GM12878 (cell line): ENCODE measurements around the gene IFI27L2. TPM values are rescaled to one million over a fixed set of nuclear protein-coding genes. Genes with fewer than 3 reads are reported as not detected.

ENCODE experiments used
- ATAC-seq: fragments of 200-7000 bp; cut with Tn5 transposase; 3 replicates; pipeline ENCODE4 v1.9.1; 2020; ENCODE audit warnings: mild to moderate bottlenecking, moderate library complexity
- BruUV-seq: library from RNA; stranded (reverse); fragments of 400-500 nt; replicated peaks from 2 replicates; lab custom pipeline; 2021; lab: Mats Ljungman, UMichigan
- CTCF ChIA-PET: fragments of 300-600 bp; sonication (Branson Sonifier 250); formaldehyde crosslinking; extraction: SDS; loops from one replicate; lab custom pipeline; 2021; ENCODE audit warnings: inconsistent platforms; lab: Yijun Ruan, JAX
- POLR2A ChIA-PET: fragments of 350-600 bp; formaldehyde crosslinking; extraction: SDS; loops from one replicate; lab custom pipeline; 2021; ENCODE audit warnings: inconsistent platforms; lab: Charles Lee
- RAD21 ChIA-PET: fragments of 300-600 bp; sonication (Branson Sonifier 250); formaldehyde crosslinking; loops from one replicate; lab custom pipeline; 2023; ENCODE audit warnings: antibody characterized with exemption; ENCODE audit not compliant: unreplicated experiment; lab: Charles Lee
- SMC1A ChIA-PET: fragments of 300-600 bp; sonication (Branson Sonifier 250); formaldehyde crosslinking; loops from one replicate; lab custom pipeline; 2023; ENCODE audit not compliant: unreplicated experiment, uncharacterized antibody; lab: Charles Lee
- DNase-seq: peaks from one replicate; pipeline ENCODE4 v3.0.0-alpha.2; 2011; ENCODE audit warnings: low read depth, low spot score
- FAIRE-seq: peaks from 3 replicates; lab custom pipeline; 2011; peaks lifted over from hg19 to GRCh38; lab: Jason Lieb, UNC
- H2AFZ ChIP-seq: 2 replicates; pipeline ENCODE4 v1.6.0; 2011; ENCODE audit warnings: low read depth, low read length, control low read depth; ENCODE audit not compliant: control insufficient read depth
- H3K27ac ChIP-seq: 2 replicates; pipeline ENCODE4 v1.5.1; 2011; ENCODE audit warnings: control low read depth; ENCODE audit not compliant: control insufficient read depth, insufficient read depth
- H3K27me3 ChIP-seq, 2 experiments: replicated peaks in 1 of 2; 2 replicates each; pipeline versions ENCODE4 v1.6.0 to v1.6.1; 2011; ENCODE audit warnings: low read length in 1 of 2; ENCODE audit not compliant: control insufficient read depth in 2 of 2, insufficient read depth in 2 of 2
- H3K36me3 ChIP-seq, 2 experiments: 2 replicates each; pipeline ENCODE4 v1.5.1; 2011; ENCODE audit warnings: low read length in 1 of 2; ENCODE audit not compliant: control insufficient read depth in 2 of 2, insufficient read depth in 2 of 2
- H3K4me1 ChIP-seq: 2 replicates; pipeline ENCODE4 v1.6.1; 2011; ENCODE audit warnings: mild to moderate bottlenecking, low read length, moderate library complexity, mixed read lengths; ENCODE audit not compliant: control insufficient read depth, insufficient read depth
- H3K4me2 ChIP-seq: 2 replicates; pipeline ENCODE4 v1.6.0; 2011; ENCODE audit warnings: control low read depth; ENCODE audit not compliant: control insufficient read depth, insufficient read depth
- H3K4me3 ChIP-seq: fragments of 200-600 bp; sonication (generic); 2 replicates; pipeline ENCODE4 v1.5.1; 2016
- H3K79me2 ChIP-seq: 2 replicates; pipeline ENCODE4 v1.6.0; 2011; ENCODE audit warnings: low read length; ENCODE audit not compliant: control insufficient read depth, insufficient read depth
- H3K9ac ChIP-seq: 2 replicates; pipeline ENCODE4 v1.8.0; 2011; ENCODE audit warnings: low read length, control low read depth, mixed read lengths; ENCODE audit not compliant: control insufficient read depth, insufficient read depth
- H3K9me3 ChIP-seq: replicated peaks from 3 replicates; pipeline ENCODE4 v1.5.1; 2011; ENCODE audit warnings: mild to moderate bottlenecking, low read length; ENCODE audit not compliant: control insufficient read depth, insufficient read depth
- H4K20me1 ChIP-seq: 2 replicates; pipeline ENCODE4 v1.6.0; 2011; ENCODE audit not compliant: control insufficient read depth, insufficient read depth
- HDGF ChIP-seq: fragments of 450-650 bp; IDR thresholded peaks from 2 replicates; pipeline ENCODE4 v1.6.1; 2016; ENCODE audit warnings: antibody characterized with exemption
- IKZF1 ChIP-seq: fragments of 450-650 bp; conservative IDR thresholded peaks from 2 replicates; pipeline ENCODE4 v1.6.1; 2017; ENCODE audit warnings: antibody characterized with exemption, mild to moderate bottlenecking
- IRF5 ChIP-seq: fragments of 450-650 bp; IDR thresholded peaks from 2 replicates; pipeline ENCODE4 v1.6.1; 2017; ENCODE audit warnings: borderline replicate concordance
- POLR2A ChIP-seq: IDR thresholded peaks from 2 replicates; pipeline ENCODE4 v1.6.1; 2011; ENCODE audit warnings: low read depth, mild to moderate bottlenecking, low read length
- RB1 ChIP-seq: fragments of 450-650 bp; formaldehyde crosslinking; IDR thresholded peaks from 2 replicates; pipeline ENCODE4 v1.6.1; 2017; ENCODE audit warnings: mild to moderate bottlenecking, borderline replicate concordance
- TARDBP ChIP-seq: IDR thresholded peaks from 2 replicates; pipeline ENCODE4 v1.6.1; 2016; ENCODE audit warnings: borderline replicate concordance
- ZBTB11 ChIP-seq: fragments of 450-650 bp; formaldehyde crosslinking; IDR thresholded peaks from 2 replicates; pipeline ENCODE4 v1.5.0; 2022; ENCODE audit warnings: mild to moderate bottlenecking, missing genetic modification characterization
- ZBTB40 ChIP-seq: fragments of 450-650 bp; IDR thresholded peaks from 2 replicates; pipeline ENCODE4 v1.6.1; 2016; ENCODE audit warnings: mild to moderate bottlenecking, moderate library complexity, borderline replicate concordance
- WGBS: methylation state at CpG from one replicate; pipeline ENCODE4 v1.1.6; 2016; ENCODE audit warnings: low lambda C conversion rate; ENCODE audit not compliant: insufficient replicate concordance, insufficient coverage; ENCODE audit errors: missing lambda C conversion rate; 5-methylcytosine and 5-hydroxymethylcytosine counted together
- in situ Hi-C: fragments of 300-500 bp; cut with MboI; formaldehyde crosslinking; loops from 9 replicates; pipeline ENCODE4 v1.14.3; 2018; ENCODE audit warnings: mixed read lengths
- intact Hi-C: fragments of 100-400 bp; cut with micrococcal nuclease; formaldehyde crosslinking; loops from one replicate; pipeline ENCODE4 v1.14.2; 2022; ENCODE audit not compliant: unreplicated experiment
- polyA plus RNA-seq, 11 experiments: library from polyadenylated mRNA; depleted of rRNA in 4 of 11; unstranded in 6 of 11; stranded (reverse) in 5 of 11; fragments of >200 nt; fragmentation: Nextera tagmentation in 4 of 11; fragmentation: Illumina TruSeq in 1 of 11; extraction: Ambion mirVana in 4 of 11; extraction: Trizol in 1 of 11; gene quantifications; 1 replicate in 1 of 11; 2 replicates in 10 of 11; pipeline versions ENCODE4 v1.2.1 to v1.2.3, GENCODE V29; 2011 to 2016; ENCODE audit warnings: inconsistent platforms in 2 of 11, missing spikeins in 2 of 11, low read depth in 1 of 11
- total RNA-seq, 4 experiments: library from RNA; depleted of rRNA in 3 of 4; stranded (reverse); fragments of >200 nt in 3 of 4; fragmentation: Illumina TruSeq in 1 of 4; extraction: Trizol in 1 of 4; gene quantifications; 2 replicates each; pipeline versions ENCODE4 v1.2.1 to v1.2.3, GENCODE V29; 2013 to 2021

Gene IFI27L2
- total and polyA plus RNA-seq, 10 of the 15 experiments (the other 5 are each of a cell fraction or from before 2014, with no cell fraction given) = 26.6 to 134 (median 60.3) TPM

- Histone ChIP-seq H3K4me3 (no peak overlapping the region), H3K4me1 (peaks cover 5% of the 10 kb centered on the region), H2AFZ (no peak overlapping the region), H3K79me2 (no peaks in the 10 kb centered on the region), H3K9me3 (no peaks in the 10 kb centered on the region; the same call in 2 of the 3 replicates), H3K27ac (no peak overlapping the region), H3K27me3 (no peaks in the 10 kb centered on the region), H3K4me2 (no peak overlapping the region), H3K9ac (no peak overlapping the region), H4K20me1 (no peaks in the 10 kb centered on the region), H3K36me3 (no peaks in the 10 kb centered on the region)
- no peak for ATAC-seq
- no TSS peak for BruUV-seq
- intact Hi-C loops (no loop called here), in situ Hi-C loops (no loop called here)
- ChIA-PET RAD21 (interaction anchor here (0.9 to 1.2 kb wide), 4 partner anchors 11 to 134 kb away, joined by 3 to 5 read pairs (median 3); no protein-coding TSS in a partner anchor), CTCF (interaction anchor here (0.7 to 8.9 kb wide), 5 partner anchors 11 to 528 kb away, joined by 3 to 221 read pairs (median 10); no protein-coding TSS in a partner anchor), POLR2A (no interaction called here)
- no peak for DNase-seq
- 0% methylated on average over 1 of the region's 1 CpG for WGBS
- FAIRE-seq = no peak
- TF ChIP-seq ZBTB40 = no peak
- no peak for TF ChIP-seq HDGF
- no peak for TF ChIP-seq TARDBP
- no peak for TF ChIP-seq IRF5
- no peak for TF ChIP-seq RB1
- TF ChIP-seq ZBTB11 = no peak
- TF ChIP-seq POLR2A = no peak
- no peak for TF ChIP-seq IKZF1
- TF ChIP-seq, all 136 proteins: peak for 0
- SMC1A ChIA-PET = interaction anchor here (0.6 to 1.5 kb wide), 6 partner anchors 14 to 203 kb away, joined by 3 to 5 read pairs (median 3); no protein-coding TSS in a partner anchor
Observed at GRCh38 chr14:94142836-94143235, 13.4 kb upstream of the IFI27L2 start.
